ENCODE data around the gene C4orf17.
"Not testable (repeated sequence)": the region's sequence is repeated elsewhere in the genome, so short reads cannot be mapped to it uniquely, and the experiment has no call there.

Gene C4orf17

GRCh38 chr4:99510721-99511120 is at the start of gene C4orf17:
C4orf17 (plus strand) TSS chr4:99511021; CDS start chr4:99513082, 2,061 bp downstream.
- no peak for FAIRE-seq

- no peak for FAIRE-seq
Observed at GRCh38 chr4:99461623-99462401, 49.0 kb upstream of the C4orf17 start.

- peak; percentile 64 for FAIRE-seq
Observed at GRCh38 chr4:99462875-99463464, 47.9 kb upstream of the C4orf17 start.

GRCh38 chr4:99463566-99463965 is 47.3 kb upstream of the C4orf17 start:
- no peak for FAIRE-seq

- no peak for FAIRE-seq
Observed at GRCh38 chr4:99467887-99468286, 42.9 kb upstream of the C4orf17 start.

GRCh38 chr4:99468889-99469288 is 41.9 kb upstream of the C4orf17 start:
- FAIRE-seq, result no peak

GRCh38 chr4:99471349-99471748 is 39.5 kb upstream of the C4orf17 start:
- FAIRE-seq, result no peak

- FAIRE-seq, result no peak
Observed at GRCh38 chr4:99471896-99472295, 38.9 kb upstream of the C4orf17 start.

GRCh38 chr4:99473131-99473530 is 37.7 kb upstream of the C4orf17 start:
- FAIRE-seq, result no peak

- no peak for FAIRE-seq
Observed at GRCh38 chr4:99483636-99484035, 27.2 kb upstream of the C4orf17 start.

GRCh38 chr4:99485212-99485611 is 25.6 kb upstream of the C4orf17 start:
- FAIRE-seq, result no peak

- FAIRE-seq, result not testable (repeated sequence)
Observed at GRCh38 chr4:99486648-99487047, 24.2 kb upstream of the C4orf17 start.

GRCh38 chr4:99490286-99490685 is 20.5 kb upstream of the C4orf17 start:
- FAIRE-seq, result no peak

GRCh38 chr4:99504804-99505502 is 5.9 kb upstream of the C4orf17 start:
- no peak for FAIRE-seq

GRCh38 chr4:99506781-99507180 is 4.0 kb upstream of the C4orf17 start:
- FAIRE-seq, result no peak

GRCh38 chr4:99507349-99507748 is 3.5 kb upstream of the C4orf17 start:
- no peak for FAIRE-seq

- FAIRE-seq, result no peak
Observed at GRCh38 chr4:99507762-99508161, 3.1 kb upstream of the C4orf17 start.

- FAIRE-seq, result no peak
Observed at GRCh38 chr4:99518601-99519295, 7.9 kb downstream of the C4orf17 start.

GRCh38 chr4:99529228-99529627 is 18.4 kb downstream of the C4orf17 start:
- no peak for FAIRE-seq

GRCh38 chr4:99529956-99530355 is 19.1 kb downstream of the C4orf17 start:
- no peak for FAIRE-seq

- not testable (repeated sequence) for FAIRE-seq
Observed at GRCh38 chr4:99534699-99535098, 23.9 kb downstream of the C4orf17 start.

GRCh38 chr4:99536271-99536670 is 25.4 kb downstream of the C4orf17 start:
- FAIRE-seq, result no peak

GRCh38 chr4:99536848-99537247 is 26.0 kb downstream of the C4orf17 start:
- no peak for FAIRE-seq
